GM18868 (cell line): Measurements from ENCODE around the gene MAMLD1.

Experiments used
- ATAC-seq: cut with Tn5 transposase; IDR thresholded peaks from one replicate; pipeline ENCODE4 v1.9.1; 2021; ENCODE audit warnings: mild to moderate bottlenecking, moderate library complexity; ENCODE audit not compliant: unreplicated experiment

Gene MAMLD1

DNA sequence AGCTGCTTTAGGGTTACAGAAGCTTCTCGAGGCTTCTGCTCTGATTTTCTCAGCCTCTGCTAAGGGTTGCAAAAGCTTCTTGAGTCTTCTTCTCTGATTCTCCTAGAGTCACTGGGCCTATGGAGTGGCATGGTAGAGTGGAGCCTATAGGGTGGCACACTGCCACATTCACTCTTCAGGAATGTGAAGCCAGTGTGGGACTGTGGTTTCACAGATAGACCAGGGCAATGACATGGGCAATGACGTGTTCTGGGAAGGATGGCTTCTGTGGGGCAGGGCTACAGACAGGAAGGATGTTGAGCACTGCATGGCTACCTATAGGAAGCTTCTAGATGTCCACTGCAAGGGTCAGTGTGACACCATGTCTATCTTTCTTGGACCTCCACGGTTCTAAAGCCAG is 11.0 kb upstream of the MAMLD1 start:
- ATAC-seq = no peak

DNA sequence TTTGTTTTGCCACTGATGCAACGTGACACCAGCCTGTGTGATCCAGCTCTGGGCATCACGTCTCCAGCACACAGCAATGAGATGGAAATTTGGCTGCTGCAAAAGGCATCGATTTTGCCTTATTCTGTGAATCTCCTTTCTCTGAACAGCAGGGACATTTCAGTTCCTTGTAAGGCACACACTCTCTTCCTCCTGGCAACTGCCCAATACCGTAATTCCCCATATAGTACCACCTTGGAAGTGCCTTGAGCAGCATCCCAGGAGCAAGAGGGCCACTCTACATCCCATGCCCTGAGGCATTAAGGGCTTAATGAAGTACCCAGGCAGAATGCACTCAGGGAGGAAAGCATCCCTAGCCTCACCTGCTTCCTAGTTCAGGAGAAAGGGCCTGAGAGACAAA is 10.5 kb upstream of the MAMLD1 start:
- ATAC-seq = no peak

DNA sequence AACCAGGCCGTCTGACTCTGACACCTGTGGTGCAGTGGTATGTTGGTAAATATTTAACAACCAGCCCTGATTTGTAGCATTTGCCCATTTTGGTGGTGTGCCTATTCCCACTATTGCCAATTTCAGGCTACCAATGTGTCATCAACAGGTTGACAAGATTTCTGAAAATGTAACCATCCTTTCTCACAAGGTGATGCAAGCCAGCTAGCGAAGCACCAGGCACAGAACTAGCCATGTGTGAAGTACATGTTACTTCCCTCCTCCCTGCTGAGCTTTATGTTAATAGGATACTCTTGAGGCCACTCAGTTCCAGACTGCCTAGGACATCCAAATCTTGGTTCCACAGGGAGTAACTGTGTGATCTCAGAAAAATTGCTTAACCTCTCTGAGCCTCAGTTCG is 7.2 kb upstream of the MAMLD1 start:
- no peak for ATAC-seq

DNA sequence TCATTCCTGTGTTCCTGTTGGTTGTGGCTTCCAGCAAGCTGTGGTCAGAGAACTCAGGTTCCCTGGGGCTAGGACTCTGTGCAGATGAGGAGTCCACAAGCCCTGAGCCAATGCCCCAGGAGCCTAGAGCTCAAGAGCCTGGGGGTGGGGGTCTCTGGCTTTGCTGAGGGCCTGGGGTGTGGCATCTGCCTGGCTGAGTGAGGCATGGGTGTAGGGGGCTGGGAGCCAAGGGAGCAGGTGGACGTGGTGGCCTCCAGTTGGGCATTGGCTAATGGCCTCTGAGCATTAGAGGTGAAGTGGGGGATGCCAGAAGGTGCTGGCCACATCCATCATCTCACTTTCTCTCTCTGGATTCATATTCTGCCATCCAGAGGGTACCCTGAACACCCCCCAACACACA is 5.3 kb upstream of the MAMLD1 start:
- ATAC-seq = no peak

DNA sequence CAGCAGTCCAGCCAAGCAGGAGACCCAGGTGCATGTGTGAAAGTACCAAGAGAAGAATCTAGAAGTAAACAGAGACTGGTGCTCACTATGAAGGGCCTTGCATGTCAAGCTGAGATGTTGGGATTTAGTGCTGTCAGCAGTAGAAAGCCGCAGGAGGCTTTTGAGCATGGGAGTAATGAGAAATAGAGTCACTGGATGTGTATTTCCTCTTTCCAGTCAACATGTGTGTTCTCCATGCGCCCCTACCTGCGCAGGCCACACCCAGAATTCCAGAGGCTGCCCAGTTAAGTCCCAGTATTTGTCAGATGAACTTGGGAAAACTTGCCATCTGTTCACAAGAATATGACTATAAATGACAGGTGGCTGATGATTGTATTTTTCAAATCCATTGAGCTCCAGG is 4.5 kb upstream of the MAMLD1 start:
- ATAC-seq = no peak

DNA sequence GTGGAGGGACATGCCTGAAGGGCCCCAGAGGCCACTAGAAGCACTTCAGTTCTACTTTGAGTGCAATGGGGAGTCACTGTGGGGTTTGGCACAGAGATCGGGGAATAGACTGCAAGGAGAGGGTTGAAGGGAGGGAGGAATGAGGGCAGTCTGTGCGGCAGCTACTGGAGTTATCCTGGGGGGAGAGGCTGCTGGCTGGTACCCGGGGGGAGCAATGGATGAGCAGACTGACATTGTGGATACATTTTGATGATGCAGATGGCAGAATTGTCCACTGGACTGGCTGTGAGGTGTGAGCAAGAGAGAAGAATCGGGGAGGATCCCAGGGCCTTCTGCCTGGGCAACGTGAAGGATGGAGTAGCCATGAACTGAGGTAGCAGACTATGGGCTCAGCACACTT is 2.8 kb upstream of the MAMLD1 start:
- no peak for ATAC-seq

DNA sequence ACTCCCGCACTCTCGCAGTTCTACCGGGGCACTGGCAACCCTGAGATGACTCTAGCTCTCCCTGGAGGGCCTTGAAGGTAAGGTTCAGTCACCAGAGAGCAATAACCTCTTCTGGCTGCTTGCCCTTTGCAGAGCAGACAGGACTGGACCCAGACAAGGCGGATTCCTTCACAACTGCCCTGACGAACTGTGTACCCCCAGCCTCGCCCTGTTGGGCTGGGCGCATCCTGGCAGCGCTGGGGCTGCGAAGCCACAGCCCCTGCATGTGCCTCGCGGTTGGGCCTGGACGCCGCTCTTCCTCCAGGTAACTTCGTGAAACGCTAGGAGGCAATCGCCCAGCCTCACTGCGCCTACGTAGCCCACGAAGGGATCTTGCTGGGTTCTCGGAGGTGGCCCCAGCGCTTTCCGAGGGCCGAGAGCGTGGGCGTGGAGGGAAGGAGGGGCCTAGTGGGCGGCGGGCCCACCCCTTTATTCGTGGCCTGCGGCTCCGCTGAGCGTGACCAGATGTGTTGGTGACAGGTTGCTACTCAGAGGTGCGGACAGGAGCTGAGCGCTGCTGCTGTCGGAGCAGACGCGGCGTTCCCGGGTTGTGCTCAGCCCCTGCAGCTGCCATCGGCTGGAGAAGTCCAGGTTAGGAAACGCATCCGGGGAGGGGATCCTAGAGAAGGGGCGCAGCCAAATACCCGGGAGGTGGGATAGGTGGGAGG is 1.9 kb upstream of the MAMLD1 start:
- no peak for ATAC-seq

DNA sequence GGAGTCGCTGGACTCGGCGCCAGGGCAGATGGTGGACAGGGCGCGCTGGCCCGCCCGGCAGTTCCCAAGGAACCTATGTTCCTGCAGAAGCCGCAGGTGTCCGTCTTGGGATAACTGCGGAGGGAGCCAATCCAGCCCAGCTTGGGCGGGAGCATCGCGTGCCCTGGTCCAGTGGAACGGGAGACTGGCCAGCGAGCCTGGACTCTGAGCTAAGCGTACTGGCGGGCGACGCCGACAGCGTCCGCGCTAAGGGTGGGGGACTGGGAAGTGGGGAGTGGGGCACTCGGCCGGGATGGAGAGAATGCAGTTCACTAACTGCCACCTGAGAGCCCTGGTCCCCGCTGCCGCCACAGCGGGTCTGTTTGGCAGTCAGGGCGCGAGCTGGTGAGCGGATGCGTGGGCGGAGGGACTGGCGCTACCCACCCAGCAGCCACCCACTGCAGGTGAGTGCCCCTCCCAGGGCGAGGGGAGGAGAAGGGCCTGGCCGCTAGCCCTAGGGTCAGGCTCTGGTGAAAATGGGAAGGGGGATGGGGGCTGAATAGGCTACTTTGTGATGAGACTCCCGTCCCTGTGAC is 1.3 kb upstream of the MAMLD1 start:
- no peak for ATAC-seq

DNA sequence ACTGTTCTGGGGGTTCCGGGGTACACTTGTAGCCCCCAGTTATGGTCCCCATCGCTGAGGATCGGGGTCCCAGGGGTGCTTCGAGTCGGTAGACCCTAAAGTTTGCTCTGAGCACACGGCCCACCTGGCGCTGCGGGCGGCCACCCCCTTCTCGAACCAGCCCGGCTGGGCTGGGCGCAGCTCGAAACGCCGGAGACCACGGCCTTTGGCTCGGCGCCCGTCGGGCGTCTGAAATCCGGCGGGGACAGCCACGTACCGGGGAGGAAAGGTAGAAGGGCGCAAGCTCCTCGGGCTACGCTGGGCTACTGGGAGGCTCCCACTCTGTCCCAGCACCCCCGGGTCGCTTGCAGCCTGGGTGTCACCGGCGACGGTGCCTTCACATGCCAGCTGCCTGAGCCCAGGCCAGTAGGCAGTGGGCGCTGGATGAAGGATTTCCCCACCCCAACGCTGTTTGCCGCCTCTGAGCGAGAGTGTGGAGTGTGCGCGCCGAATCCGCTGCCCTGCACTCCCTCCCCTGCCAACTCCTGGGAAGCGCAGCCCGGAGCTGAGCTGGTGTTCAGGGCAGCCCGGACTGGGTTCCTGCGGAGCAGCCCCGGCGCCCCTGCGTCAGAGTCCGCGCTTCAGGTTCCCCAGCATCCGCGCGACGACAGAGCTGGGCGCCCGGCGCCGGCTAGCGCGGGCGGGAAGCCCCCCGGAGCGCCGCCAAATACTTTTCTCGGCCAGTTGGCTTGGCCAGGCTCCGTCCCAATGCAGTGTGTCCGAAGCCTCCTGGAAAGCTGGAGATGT is 637 bp downstream of the MAMLD1 start:
- ATAC-seq = no peak

DNA sequence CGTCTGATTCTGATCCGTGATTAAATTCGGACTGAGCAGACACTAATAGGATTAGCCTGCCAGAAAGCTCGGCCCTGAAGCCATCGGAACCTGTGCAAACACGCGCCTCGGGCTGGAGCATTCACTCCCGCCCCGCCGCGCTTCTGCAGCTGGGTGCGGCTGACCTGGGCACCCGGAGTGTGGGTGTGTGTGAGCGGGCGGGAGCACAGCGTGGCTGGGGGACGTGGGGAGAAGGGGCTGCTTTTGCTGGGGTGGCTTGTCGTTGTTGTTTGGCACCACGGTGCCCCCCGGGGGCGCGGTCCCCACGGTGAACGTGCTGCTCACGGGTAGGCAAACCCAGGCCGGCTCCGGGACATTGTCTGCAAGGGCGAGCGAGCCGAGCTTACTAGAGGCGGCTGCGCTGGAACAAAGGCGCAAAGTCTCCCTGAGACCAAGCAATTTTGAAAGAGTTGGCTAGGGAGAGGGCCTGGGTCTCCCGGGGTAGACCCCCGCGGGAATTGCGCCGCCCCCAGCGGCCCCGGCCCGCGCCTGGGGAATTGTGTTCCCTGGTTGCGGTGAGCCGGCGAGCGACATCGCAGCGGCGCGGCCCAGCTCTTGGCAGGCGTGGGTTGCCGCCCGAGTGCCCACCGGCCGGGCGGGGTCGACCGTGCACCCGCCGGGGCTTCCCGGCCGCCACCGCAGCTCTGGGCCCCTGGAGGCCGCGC is 1.4 kb downstream of the MAMLD1 start:
- no peak for ATAC-seq

DNA sequence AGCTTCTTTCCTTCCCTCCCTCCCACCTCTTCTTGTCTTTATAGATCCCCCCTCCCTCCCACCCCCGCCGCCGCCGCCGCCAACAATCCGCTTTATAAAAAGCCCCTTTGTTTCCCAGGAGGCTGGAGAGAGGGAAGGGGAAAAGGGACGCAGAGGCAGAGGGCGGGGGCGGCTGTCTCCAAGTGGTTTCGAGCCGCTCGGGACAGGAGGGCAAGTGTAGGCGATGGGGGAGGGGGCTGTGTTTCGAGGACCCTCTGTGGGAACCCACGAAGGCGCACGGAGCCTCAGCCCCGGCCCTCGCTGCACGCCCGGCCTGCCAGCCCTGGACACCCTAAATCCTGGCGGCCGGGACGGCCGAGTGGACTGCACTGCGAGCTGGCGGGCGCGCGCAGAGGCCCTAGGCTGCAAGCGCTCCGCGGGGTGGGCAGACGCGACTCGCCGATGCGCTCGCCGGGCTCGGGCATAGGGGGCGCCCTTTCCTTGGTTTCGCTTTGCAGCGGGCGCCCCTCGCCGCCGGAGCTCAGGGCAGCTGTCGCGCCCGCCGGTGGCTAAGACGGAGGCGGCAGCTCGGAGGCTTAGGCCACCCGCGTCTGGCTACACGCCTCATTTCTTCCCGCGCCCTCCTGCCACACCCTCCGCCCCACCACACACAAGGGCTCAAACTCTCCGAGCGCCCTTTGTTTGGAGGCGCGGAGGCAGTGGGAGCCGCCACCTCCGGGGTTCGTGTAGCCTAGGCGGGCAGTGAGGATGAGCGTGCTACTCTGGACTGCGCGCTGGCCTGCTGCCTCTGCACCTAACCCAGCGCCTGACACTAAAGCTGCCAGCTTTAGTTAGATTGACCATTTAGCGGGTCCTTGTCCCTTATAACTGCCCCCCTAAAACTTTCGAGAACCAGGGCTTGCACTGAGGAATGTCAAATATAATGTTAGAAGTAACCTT is 2.2 kb downstream of the MAMLD1 start:
- no peak for ATAC-seq

DNA sequence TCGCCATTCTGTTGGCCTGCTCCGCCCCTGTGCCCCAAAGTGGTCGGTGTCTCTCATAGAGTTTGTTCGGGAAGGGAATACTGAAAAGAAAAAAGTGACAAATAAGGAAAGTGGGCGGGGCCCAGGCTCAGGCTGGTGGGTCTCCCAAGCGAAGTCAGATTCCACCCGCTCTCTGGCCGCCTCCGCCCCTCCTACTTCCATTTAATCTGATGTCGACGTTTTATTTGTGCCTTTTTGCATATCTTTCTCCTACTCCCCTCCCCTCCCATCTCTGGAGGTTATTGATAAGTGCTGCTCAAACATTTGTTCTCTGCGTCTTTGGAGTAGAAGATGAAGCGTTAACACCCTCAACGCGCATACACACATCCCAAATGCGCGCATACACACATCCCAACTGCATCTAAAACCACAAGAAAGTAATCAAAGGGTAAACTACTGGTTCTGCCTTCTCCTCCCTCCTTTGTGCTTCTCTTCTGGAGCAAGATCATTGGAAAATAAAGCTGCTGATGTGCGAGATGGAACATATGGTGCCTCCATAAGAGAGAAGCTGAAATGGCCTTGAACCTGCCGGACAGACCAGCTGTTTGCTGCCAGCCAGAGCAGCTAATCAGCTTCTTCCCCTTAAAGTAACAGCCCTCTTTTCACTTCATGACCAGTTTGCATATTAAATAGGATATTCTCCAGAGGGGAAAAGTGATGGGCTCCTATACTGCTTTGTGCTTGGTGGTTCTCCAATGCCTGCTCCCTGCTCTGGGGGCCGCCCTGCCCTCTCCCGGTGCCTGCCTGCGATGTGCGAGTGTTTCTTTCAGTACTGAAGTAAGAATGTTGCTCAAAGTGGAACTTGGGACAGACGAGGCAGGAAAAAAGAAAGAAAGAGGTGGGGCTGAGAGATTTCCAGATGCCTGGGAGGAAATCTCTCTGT is 3.1 kb downstream of the MAMLD1 start:
- ATAC-seq = no peak

DNA sequence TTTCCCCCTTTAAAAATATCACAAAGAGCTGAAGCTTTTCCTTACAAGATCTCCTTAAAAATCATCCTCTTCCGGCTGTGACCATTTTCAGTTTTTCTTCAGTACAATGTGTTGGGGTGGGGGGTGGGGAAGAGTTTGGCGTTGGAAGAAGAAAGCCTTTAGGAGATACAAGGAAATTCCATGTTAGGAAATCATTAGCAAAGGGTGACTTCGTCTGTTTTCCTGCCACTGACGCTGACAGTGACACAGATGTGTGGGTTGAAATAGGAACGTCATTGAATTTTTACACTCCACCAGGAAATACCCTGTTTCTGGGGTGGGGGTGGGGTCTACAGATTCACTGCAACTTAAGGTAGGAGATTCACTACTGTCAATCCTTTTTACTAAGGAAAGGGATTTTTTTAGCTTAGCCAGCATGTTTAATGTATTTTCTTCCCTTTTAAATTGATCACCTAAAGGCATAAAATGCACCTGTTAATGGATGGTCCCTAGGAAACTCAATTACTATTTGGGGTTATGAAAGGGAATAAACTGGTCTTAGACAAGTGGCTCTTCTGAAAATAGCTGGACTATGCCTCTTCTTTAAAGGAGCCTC is 3.9 kb downstream of the MAMLD1 start:
- ATAC-seq = no peak

DNA sequence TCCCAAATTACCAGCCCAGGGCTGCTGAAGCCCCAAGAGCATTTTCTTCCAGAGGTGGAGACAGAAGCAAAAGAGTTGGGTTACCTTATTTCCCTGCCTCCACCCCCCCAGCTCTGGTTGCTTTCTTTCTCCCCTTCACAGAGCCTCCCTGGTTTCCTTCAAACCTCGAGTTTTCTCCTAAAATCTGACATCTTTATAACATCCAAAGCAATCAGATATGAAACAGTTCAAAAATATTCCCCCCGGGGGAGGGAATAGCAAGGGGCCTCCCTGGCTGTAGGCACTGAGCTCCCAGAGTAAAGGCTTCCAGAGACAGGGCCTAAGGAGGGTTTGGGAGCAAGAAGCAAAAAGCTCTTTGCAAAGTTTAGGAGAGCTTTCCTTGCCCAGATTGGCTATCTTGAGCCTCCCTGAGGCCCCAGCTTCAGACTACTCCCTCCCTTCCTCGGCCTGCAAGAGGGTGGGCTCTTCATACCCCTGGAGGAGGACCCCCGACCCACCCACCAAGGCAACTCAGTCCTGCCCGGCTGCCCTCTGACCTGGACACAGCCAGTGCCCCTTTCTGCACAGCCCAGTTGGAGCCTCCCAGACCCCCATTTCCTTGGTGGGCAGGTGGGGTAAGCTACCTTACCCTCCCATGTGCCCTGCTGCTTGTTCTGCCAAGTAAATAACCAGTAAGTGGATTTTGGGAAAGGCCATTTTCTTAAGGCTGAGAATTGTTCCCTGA is 7.6 kb downstream of the MAMLD1 start:
- ATAC-seq = no peak

DNA sequence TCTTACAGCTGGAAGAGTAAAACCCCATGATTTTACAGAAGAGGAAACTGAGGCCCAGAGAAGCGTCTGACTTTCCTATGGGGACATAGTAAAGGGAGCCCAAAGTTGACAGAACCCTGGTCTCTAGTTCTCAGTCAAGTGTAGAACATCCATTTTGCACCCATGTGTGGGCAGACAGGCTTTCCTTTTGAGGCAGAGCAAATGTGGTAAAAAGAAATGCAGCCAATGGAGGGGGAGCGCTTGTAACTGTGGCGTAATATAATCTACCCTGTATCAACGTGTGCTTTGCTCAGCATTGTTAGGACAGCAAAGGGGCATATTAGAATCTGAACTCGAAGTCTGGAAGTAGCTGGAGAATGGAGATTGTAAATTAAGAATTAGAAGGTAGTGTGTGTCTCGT is 8.8 kb downstream of the MAMLD1 start:
- ATAC-seq = no peak

DNA sequence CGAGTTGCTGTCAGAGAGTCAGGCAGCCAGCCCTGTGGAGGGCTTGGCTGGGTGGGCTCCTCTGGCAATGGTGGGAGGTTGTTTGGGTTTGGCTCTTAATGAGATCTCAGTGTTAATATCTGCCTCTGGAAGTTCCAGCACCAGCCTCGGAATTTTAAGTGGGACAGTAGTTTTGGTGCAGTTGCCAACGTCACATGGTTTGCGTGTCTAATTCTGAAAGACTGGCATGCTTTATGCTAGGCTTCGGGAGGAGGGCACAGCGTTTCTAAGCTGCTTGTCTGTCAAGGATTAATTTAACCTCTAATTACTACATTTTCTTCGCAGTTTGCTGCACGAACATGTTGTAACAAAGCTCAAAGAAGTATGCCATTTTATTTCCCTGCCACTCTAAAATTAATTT is 9.2 kb downstream of the MAMLD1 start:
- no peak for ATAC-seq

DNA sequence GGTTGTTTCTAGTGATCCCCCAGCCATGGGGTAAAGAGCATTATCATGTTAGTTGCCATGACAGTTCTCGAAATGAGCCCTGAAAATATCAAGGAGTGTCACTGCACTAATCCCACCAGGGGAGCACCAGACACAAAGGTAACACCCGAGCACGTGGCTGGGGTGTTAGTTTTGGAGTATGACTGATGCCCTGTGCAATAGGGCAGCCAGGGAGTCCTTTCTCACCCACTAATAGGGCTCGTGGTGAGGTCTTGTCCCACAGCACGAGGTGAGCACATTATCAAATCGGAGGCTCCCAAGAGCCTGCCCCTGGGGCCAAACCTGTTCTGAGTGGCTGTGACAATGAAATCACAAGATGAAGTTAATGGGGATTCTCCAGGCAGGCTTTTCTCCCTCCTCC is 9.6 kb downstream of the MAMLD1 start:
- no peak for ATAC-seq

DNA sequence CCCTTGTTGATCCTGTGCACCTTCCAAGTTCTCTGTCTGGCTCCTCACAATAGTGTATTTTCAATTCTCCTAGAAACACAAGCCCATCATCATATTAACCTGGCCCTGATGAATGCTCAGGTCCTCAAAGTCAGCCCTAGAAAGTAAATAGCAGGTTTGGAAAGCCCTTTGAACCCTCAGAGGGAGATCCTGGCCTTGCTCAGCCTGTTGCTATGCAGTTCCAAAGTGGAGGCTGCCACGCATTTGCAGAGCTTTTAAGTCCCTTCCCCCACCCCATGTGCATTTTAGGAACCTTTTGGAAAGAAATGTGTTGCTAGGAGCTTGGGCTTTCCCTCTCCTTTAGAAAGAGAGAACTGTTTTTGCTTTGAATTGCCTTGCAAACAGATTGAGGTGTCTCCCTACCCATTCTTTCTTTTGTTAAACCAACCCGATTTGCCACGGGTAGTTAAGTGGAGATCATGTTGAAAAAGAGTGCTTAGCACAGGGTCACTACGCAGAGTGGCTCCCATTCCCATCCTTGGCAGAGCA is 12.2 kb downstream of the MAMLD1 start:
- no peak for ATAC-seq
